ENCODE data around the gene ATP1B3.

GRCh38 chr3:141972399-141972798 lies 96.0 kb downstream of the ATP1B3 start:
- TF ChIP-seq CTCF (tag by site-specific recombination; IDR thresholded peaks at IDR 0.05) = no peak
- TF ChIP-seq ZNF76 (tag by site-specific recombination; IDR thresholded peaks at IDR 0.05; ENCODE audit: borderline replicate concordance, low read depth) = no peak
- no peak for TF ChIP-seq ZNF449 (tag by site-specific recombination; IDR thresholded peaks at IDR 0.05)
- TF ChIP-seq KLF16 (tag by site-specific recombination; IDR thresholded peaks at IDR 0.05) = no peak
- no peak for TF ChIP-seq ZFP3 (tag by site-specific recombination; IDR thresholded peaks at IDR 0.05; ENCODE audit: low read depth)
- no peak for TF ChIP-seq PATZ1 (tag by site-specific recombination; IDR thresholded peaks at IDR 0.05)
- TF ChIP-seq WT1 (tag by site-specific recombination; IDR thresholded peaks at IDR 0.05) = no peak
- no peak for TF ChIP-seq YY1 (tag by site-specific recombination; IDR thresholded peaks at IDR 0.05)
- TF ChIP-seq ZSCAN5A (tag by site-specific recombination; IDR thresholded peaks at IDR 0.05) = no peak
- no peak for TF ChIP-seq TCF7L2 (IDR thresholded peaks at IDR 0.05; ENCODE audit: borderline replicate concordance, low read depth, low read length)
